ENCODE results near the gene PACRG.

Gene PACRG

DNA sequence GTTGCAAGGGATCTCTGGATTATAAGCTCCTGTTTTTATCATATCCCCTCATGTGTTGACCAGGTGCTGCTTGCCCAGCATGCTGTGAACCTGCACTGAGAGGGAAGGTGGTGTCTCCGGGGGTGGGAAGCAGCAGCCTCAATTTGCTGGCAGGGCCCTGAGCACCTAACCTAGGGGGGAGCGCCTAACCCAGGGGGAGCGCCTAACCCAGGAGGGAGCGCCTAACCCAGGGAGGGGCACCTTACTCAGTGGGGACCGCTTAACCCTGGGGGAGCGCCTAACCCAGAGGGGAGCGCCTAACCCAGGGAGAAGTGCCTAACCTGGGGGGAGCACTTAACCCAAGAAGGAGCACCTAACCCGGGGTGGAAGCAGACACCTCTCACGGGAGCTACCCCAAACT, 603.5 kb downstream of the PACRG start:
- Mint-ChIP-seq H3K36me3 (ENCODE audit: low read depth) (no peaks in the 10 kb centered on the region), H3K4me3 (no peak overlapping the region), H3K27me3 (ENCODE audit: low read depth) (peaks cover 2% of the 10 kb centered on the region), H3K27ac (no peak overlapping the region), H3K4me1 (ENCODE audit: low read depth) (no peaks in the 10 kb centered on the region), H3K9me3 (no peaks in the 10 kb centered on the region)
- no peak for DNase-seq (ENCODE audit: low spot score)

DNA sequence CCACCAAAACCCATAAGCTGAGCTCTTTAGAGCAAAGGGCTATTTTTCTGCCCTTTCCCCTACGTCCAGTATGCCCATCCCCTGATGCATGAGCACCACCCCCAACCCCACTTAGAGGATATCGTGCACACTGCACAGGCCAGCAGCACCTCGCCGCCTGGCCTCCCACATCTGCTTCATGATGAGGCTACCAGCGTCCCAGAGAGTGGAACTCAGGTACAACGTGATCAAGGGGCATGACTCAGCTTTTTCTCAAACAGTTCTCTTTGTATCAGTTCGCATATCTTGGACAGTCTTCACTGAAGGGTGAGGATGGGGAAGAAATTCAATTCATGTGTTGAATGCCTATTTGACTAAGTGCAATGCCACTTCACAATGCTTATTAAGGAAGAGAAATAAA, 604.8 kb downstream of the PACRG start:
- H3K9me3 Mint-ChIP-seq = no peaks in the 10 kb centered on the region

GRCh38 chr6:163333038-163333437, 605.3 kb downstream of the PACRG start:
- H3K36me3 Mint-ChIP-seq (ENCODE audit: low read depth) = no peaks in the 10 kb centered on the region
- DNase-seq (ENCODE audit: low spot score) = no peak

More for the DNA sequence above, 604.8 kb downstream of the PACRG start:
- H3K4me3 Mint-ChIP-seq = no peak overlapping the region
- H3K36me3 Mint-ChIP-seq (ENCODE audit: low read depth) = no peaks in the 10 kb centered on the region
- peaks cover 2% of the 10 kb centered on the region for H3K27me3 Mint-ChIP-seq (ENCODE audit: low read depth)
- DNase-seq (ENCODE audit: low spot score) = no peak
- no peak overlapping the region for H3K27ac Mint-ChIP-seq
- no peaks in the 10 kb centered on the region for H3K4me1 Mint-ChIP-seq (ENCODE audit: low read depth)

DNA sequence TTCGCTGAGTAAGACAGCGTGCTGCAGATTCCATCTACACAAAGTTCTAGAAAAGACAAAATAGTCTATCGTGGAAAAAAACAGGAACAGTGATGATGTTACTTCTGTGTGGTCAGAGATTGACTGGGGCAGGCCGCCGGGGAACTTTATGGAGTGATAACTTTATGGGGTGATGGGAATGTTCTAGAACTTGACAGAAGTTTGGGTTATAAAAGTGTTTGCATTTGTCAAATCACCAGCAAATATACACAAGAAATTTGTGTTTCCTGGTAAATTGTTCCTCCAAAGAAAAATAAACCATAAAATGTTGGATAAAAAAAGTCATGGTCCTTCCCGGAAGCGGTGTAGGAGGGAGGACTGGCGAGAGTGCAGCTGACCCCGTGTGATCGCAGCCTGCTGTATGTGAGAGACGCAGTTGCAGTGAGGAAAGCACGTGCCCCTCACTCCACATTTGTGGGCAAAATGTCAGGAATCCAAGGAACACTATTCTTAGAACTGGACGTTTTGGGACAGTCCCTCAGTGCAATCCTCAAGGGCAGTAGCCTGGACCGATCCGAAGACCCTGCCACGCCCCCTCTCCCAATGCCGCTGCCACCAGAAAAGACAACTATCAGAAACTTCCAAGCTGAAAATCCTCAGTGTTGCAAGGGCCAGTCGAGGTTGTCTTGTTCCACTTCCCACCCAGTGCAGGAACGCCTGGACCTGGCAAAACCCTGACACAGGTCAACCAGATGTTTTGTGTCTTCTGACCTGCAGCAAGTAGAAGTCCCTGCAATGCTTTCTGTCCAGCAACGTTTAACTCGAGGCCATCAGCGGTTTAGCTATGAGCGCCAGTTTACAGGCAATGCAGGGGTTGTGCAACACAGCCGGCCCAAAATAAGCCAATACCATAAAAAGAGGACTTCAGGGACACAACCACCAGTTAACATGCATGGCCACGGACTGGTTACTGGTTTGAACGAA, 606.2 kb downstream of the PACRG start:
- Mint-ChIP-seq H3K9me3 (no peaks in the 10 kb centered on the region), H3K4me1 (ENCODE audit: low read depth) (no peaks in the 10 kb centered on the region), H3K27ac (no peak overlapping the region), H3K36me3 (ENCODE audit: low read depth) (no peaks in the 10 kb centered on the region), H3K27me3 (ENCODE audit: low read depth) (peaks cover 2% of the 10 kb centered on the region), H3K4me3 (no peak overlapping the region)
- no peak for DNase-seq (ENCODE audit: low spot score)

More at GRCh38 chr6:163333038-163333437, 605.3 kb downstream of the PACRG start:
- H3K27me3 Mint-ChIP-seq (ENCODE audit: low read depth) = peaks cover 2% of the 10 kb centered on the region
- H3K27ac Mint-ChIP-seq = no peak overlapping the region
- no peak overlapping the region for H3K4me3 Mint-ChIP-seq
- no peaks in the 10 kb centered on the region for H3K9me3 Mint-ChIP-seq
- H3K4me1 Mint-ChIP-seq (ENCODE audit: low read depth) = no peaks in the 10 kb centered on the region

DNA sequence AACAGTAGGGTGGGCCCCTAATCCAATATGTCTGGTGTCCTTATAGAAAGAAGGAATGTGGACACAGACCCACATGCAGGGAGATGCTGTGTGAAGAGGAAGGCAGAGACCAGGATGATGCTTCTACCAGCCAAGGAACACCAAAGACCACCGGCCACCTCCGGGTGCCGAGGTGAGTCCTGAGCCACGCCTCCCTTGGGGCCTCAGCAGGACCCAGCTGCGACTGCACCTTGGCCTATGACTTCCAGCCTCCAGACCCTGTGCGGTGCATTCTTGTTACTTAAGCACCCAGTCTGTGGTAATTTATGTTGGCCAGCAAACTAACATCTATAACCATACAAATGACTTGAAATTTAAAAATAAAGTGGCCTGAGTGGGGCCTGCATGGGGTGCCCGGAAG, 607.3 kb downstream of the PACRG start:
- H3K4me3 Mint-ChIP-seq = no peak overlapping the region
- no peaks in the 10 kb centered on the region for H3K4me1 Mint-ChIP-seq (ENCODE audit: low read depth)
- H3K27ac Mint-ChIP-seq = no peak overlapping the region
- peaks cover 2% of the 10 kb centered on the region for H3K27me3 Mint-ChIP-seq (ENCODE audit: low read depth)
- H3K9me3 Mint-ChIP-seq = no peaks in the 10 kb centered on the region
- DNase-seq (ENCODE audit: low spot score) = no peak
- H3K36me3 Mint-ChIP-seq (ENCODE audit: low read depth) = no peaks in the 10 kb centered on the region

- H3K9me3 Mint-ChIP-seq = no peaks in the 10 kb centered on the region
- no peak overlapping the region for H3K27ac Mint-ChIP-seq
- no peaks in the 10 kb centered on the region for H3K36me3 Mint-ChIP-seq (ENCODE audit: low read depth)
- H3K27me3 Mint-ChIP-seq (ENCODE audit: low read depth) = peaks cover 2% of the 10 kb centered on the region
- no peaks in the 10 kb centered on the region for H3K4me1 Mint-ChIP-seq (ENCODE audit: low read depth)
- H3K4me3 Mint-ChIP-seq = no peak overlapping the region
- DNase-seq (ENCODE audit: low spot score) = no peak
Measured at GRCh38 chr6:163335671-163336545, 608.1 kb downstream of the PACRG start.

DNA sequence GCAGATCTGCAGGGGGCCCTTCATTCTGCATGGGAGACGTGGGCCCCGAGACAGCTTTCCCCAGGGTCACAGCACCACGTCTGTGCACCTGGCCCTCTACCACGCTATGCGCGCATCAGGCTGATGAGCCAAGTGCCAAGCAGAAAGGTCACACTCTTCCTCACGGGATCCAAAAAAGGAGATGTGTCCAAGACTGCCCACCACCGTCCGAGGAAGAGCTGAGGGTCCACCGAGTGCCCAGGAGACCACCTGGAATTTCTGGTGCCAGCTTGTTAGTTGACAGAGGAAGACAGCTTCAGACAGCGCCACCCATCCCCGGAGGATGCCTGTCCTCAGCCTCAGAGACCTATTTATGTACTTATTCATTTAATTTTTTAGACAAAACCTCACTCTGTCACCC, 609.2 kb downstream of the PACRG start:
- Mint-ChIP-seq H3K36me3 (ENCODE audit: low read depth) (no peaks in the 10 kb centered on the region), H3K9me3 (no peaks in the 10 kb centered on the region), H3K27ac (no peak overlapping the region), H3K4me3 (no peak overlapping the region), H3K27me3 (ENCODE audit: low read depth) (peaks cover 2% of the 10 kb centered on the region), H3K4me1 (ENCODE audit: low read depth) (no peaks in the 10 kb centered on the region)
- DNase-seq (ENCODE audit: low spot score) = no peak

DNA sequence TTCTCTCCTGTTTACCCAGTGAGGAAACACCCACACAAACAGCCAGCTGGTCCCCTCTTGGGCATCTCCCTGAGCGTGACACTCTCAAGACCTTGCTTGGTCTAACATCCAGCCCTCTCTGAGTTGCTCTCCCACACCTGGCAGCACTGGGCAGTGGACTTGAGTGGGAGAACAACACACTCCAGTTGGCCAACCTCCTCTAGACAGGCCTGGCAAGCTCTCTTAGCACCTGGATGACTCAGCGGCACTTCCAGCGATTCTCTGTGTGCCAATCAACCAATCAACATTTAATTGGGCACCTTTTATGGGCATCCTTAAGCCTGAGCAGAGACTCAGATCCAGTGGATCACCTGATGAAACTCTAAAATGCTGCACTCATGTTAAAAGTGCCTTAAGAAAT, 610.2 kb downstream of the PACRG start:
- Mint-ChIP-seq H3K4me3 (no peak overlapping the region), H3K27me3 (ENCODE audit: low read depth) (peaks cover 2% of the 10 kb centered on the region), H3K27ac (no peak overlapping the region), H3K9me3 (no peaks in the 10 kb centered on the region), H3K4me1 (ENCODE audit: low read depth) (no peaks in the 10 kb centered on the region), H3K36me3 (ENCODE audit: low read depth) (no peaks in the 10 kb centered on the region)
- no peak for DNase-seq (ENCODE audit: low spot score)

DNA sequence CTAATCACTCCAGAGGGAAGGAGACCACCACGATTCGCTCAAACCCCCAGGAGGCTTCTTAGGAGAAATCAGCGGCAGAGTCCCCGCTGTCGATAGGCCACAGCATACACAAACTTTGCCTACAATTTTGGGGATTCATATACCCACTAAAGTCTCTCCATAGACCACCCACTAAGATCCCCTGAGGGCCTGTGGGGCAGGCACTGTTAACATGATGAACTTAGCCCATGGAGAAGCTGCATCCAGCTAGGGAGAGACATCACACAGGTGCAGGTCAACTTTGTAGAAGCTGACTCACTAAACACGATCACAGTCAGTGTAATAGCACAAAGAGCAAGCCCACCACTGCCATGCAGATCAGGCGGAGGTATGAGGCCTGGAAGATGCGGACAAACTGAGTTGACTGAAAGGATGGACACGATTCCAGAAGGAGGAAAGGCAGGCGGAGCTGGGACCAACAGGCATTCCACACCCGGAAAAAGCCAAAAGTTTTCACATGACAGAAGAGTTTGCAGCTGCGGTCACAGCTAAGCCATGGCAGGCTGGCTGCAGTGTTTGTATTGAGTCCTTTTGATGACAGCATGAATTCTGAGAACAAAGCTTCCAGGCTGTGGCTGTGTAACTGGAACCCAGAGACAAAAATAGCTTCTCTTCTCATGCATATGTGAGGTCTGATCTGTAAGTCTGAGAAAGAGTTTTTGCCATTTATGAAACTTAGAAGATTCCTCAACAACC, 611.1 kb downstream of the PACRG start:
- no peaks in the 10 kb centered on the region for H3K4me1 Mint-ChIP-seq (ENCODE audit: low read depth)
- peaks cover 2% of the 10 kb centered on the region for H3K27me3 Mint-ChIP-seq (ENCODE audit: low read depth)
- H3K36me3 Mint-ChIP-seq (ENCODE audit: low read depth) = no peaks in the 10 kb centered on the region
- H3K4me3 Mint-ChIP-seq = no peak overlapping the region
- no peak overlapping the region for H3K27ac Mint-ChIP-seq
- H3K9me3 Mint-ChIP-seq = no peaks in the 10 kb centered on the region
- no peak for DNase-seq (ENCODE audit: low spot score)

DNA sequence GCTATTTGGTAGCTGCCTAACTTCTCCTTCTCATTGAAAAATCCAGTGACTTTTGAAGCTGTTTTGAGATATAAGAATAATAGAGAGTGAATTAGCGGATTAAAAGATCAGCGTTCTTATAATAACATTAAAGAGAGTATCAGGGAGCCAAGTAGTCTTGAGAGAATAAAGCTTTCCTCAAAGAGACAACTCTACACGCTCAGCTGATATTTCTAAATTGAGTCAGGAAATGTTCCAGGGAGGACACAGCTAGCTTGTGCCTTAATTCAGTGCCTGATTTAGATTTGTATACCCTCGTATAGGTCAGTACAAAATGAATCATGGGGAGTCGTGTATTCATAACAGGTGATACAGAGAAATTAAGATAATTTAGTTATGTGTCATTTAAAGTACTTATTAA, 611.7 kb downstream of the PACRG start:
- no peak overlapping the region for H3K27ac Mint-ChIP-seq
- H3K4me3 Mint-ChIP-seq = no peak overlapping the region
- peaks cover 2% of the 10 kb centered on the region for H3K27me3 Mint-ChIP-seq (ENCODE audit: low read depth)
- no peak for DNase-seq (ENCODE audit: low spot score)
- no peaks in the 10 kb centered on the region for H3K4me1 Mint-ChIP-seq (ENCODE audit: low read depth)
- H3K36me3 Mint-ChIP-seq (ENCODE audit: low read depth) = no peaks in the 10 kb centered on the region
- no peaks in the 10 kb centered on the region for H3K9me3 Mint-ChIP-seq

DNA sequence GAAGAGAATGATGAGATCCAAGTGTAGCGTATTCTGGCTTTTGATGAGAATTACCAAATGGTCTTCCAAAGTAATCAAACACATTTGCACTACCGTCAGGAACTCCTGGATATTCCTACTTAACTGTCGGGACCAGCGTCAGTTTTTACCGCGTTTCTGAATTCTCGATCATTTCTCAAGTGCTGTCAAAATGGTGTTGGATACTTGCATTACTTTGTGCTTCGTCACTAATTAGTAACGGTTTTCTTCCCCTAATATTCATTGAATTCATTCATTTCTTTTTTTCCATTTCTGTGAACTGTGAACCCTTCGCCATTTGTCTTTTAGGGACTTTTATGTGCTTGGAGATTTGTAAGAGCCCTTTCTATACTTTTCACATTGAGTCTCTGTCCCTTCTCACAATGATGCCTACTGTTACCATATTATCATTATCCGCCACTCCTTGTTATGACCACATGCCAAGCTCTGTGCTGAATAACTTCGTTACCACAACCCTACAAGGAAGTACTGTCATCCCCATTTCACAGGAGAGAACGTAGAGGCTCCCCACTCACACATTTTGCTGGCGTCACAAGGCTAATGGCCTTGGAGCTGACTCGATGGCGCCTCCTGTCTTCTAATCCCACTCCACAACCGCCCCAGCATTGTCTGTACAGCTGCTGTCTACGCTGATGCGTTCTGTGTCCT, 612.6 kb downstream of the PACRG start:
- Mint-ChIP-seq H3K27me3 (ENCODE audit: low read depth) (peaks cover 2% of the 10 kb centered on the region), H3K27ac (no peak overlapping the region), H3K4me3 (no peak overlapping the region), H3K4me1 (ENCODE audit: low read depth) (no peaks in the 10 kb centered on the region), H3K36me3 (ENCODE audit: low read depth) (no peaks in the 10 kb centered on the region), H3K9me3 (no peaks in the 10 kb centered on the region)
- DNase-seq (ENCODE audit: low spot score) = no peak

DNA sequence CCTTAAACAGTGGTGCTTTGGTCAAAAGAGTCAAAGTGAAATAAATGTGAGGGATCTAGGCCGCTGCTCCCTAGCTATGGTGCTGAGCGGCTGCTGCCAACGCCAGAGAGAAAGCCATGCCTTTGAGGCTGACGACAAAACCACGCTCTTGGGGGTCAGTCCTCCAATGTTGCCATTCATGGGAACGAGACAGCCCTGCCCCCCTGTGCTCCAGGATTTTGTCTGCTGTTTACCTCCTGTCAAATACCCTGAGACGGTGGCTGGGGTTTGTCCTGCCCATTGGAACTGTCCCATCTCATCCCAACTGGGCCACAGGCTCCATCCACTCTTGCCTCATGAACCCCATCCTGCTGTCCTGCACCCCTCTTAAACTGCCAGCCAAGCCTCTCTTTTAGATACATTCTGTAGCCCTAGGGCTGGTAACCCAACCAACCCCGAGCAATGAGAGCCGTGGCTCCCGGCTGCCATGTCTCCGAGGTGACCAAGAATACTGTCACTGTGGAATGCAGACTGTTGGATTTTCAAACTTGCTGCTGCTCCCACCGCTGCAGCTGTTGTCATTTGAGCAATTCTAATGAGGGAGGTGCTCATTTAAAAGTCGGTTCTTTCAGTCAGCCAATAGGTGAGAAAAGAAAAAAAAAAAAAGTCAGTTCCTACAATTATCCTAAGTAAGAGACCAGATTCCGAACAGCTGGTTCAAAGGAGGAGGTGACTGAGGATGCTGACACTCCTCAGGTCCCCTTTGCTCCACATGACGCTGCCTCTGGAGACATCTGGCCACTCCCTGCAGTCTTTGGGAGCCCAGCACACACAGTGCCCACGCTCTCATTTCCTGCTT, 613.7 kb downstream of the PACRG start:
- Mint-ChIP-seq H3K9me3 (no peaks in the 10 kb centered on the region), H3K27ac (no peak overlapping the region), H3K36me3 (ENCODE audit: low read depth) (no peaks in the 10 kb centered on the region), H3K27me3 (ENCODE audit: low read depth) (no peaks in the 10 kb centered on the region), H3K4me1 (ENCODE audit: low read depth) (no peaks in the 10 kb centered on the region), H3K4me3 (no peak overlapping the region)
- no peak for DNase-seq (ENCODE audit: low spot score)

Measured in T-helper 2 cell treated with Interferon-gamma antibody and Interleukin-4, amounts not matched to agents 5 μg/mL and 100 μg/mL, for 36 hours (primary cell).